KOPT-K1 (cell line): Measurements from ENCODE around the gene MYO7B.

ENCODE experiments used
- H3K27ac ChIP-seq: fragments of 200-600 bp; sonication (generic); 2 replicates; pipeline ENCODE4 v1.5.1; 2016; ENCODE audit warnings: antibody characterized with exemption, mild to moderate bottlenecking, low read depth, low read length; ENCODE audit not compliant: poor library complexity, severe bottlenecking
- H3K36me3 ChIP-seq: fragments of 200-600 bp; sonication (generic); 2 replicates; pipeline ENCODE4 v1.5.1; 2017; ENCODE audit warnings: antibody characterized with exemption, mild to moderate bottlenecking, low read length, moderate library complexity; ENCODE audit not compliant: insufficient read depth
- H3K9me3 ChIP-seq: fragments of 200-600 bp; sonication (generic); 2 replicates; pipeline ENCODE4 v1.5.1; 2017; ENCODE audit warnings: antibody characterized with exemption, low read length, mild to moderate bottlenecking; ENCODE audit not compliant: insufficient read depth, poor library complexity, severe bottlenecking

The MYO7B gene

GRCh38 chr2:127670055-127670956, 134.8 kb downstream of the MYO7B start:
- H3K36me3 ChIP-seq = no peaks in the 10 kb centered on the region
- H3K9me3 ChIP-seq = no peaks in the 10 kb centered on the region
- no peak overlapping the region for H3K27ac ChIP-seq

DNA sequence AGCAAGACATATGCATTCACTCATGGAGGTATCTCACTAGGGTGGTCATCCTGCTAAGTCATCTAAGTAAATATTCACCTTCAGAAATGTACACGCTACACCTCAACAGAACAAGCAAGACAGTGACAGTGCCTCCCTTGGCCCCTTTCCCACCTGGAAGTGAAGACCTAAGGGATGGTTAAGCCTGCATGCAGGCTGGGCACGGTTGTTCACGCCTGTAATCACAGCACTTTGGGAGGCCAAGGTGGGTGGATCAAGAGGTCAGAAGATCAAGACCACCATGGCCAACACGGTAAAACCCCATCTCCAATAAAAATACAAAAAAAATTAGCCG, 135.4 kb downstream of the MYO7B start:
- H3K36me3 ChIP-seq = no peaks in the 10 kb centered on the region
- H3K27ac ChIP-seq = no peak overlapping the region

DNA sequence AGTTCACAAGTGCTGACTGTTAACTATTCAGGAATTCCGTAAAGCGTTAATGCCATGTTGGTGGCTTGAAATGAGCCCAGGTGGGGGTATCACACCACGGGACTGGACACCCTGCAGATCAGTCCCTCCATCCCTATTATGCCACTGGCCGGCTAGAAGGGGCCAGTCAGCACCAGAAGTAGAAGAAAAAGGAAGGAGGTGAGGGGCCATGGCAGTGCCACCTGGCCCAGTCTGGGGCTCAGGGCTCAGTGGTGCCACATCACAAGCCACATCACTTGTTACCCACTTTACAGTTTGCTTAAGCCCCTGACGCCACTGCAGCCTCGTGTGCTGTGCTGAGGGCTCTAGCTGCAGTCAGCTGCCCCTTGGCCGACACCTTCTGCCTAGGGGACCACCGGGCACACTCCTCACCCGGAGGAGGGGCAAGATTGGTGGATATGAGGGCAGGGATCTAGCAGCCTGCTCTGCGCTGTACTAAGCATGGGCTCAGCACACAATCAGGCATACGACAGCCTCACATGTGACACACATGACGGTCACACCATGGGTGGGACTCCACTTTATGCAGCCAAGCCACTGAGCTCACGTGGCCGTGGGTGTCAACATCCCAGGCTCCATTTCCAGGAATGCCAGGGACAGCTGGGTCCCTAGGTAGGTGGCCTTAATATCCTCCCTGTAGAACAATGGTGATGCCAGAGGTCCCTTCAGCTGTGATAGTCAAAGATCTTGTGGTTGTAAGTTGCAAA, 136.2 kb downstream of the MYO7B start:
- Histone ChIP-seq H3K27ac (no peak overlapping the region), H3K36me3 (no peaks in the 10 kb centered on the region)

More for the DNA sequence above, 135.4 kb downstream of the MYO7B start:
- H3K9me3 ChIP-seq = no peaks in the 10 kb centered on the region

GRCh38 chr2:127672341-127673224, 137.1 kb downstream of the MYO7B start:
- no peak overlapping the region for H3K27ac ChIP-seq
- no peaks in the 10 kb centered on the region for H3K36me3 ChIP-seq
- no peaks in the 10 kb centered on the region for H3K9me3 ChIP-seq

More for the DNA sequence above, 136.2 kb downstream of the MYO7B start:
- no peaks in the 10 kb centered on the region for H3K9me3 ChIP-seq

DNA sequence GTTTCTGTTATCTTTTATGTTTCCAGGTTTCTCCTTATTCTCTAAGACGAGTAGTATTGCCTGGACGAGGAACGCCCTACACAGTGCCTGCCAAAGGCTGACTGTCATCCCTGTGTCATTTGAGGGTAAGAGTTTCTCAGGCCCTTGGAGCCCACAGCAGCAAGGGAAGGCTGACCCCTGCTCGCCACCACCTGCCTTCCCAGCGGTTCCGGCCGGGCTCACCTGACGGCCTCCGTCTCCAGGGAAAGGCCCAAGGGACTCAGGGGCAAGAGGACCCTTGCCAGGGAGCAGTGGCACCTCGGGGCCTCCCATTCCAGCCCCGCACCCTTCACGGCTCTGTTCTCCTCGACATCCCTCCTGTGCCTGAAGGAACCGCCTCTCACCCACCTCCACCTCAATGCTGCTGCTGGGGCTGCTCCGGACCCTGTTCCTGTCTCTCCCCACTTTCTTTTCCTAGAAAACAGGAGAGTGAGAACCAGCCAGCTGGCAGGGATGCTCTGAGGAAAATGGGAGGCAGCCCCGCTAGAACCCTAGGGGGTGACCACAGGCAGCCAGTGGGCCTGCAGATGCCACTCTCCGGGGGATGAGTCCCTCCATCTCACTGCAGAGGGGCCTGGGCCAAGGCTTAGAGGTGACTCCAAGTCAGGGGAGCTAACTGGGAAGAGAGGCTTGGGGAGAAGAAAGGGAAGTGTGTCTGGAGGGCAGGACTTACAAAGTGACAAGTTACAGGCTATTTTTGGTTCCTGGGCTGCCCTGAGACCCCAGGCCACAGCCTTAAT, 138.0 kb downstream of the MYO7B start:
- Histone ChIP-seq H3K36me3 (no peaks in the 10 kb centered on the region), H3K9me3 (no peaks in the 10 kb centered on the region), H3K27ac (no peak overlapping the region)

GRCh38 chr2:127674241-127675209, 139.0 kb downstream of the MYO7B start:
- Histone ChIP-seq H3K36me3 (no peaks in the 10 kb centered on the region), H3K27ac (no peak overlapping the region), H3K9me3 (no peaks in the 10 kb centered on the region)

DNA sequence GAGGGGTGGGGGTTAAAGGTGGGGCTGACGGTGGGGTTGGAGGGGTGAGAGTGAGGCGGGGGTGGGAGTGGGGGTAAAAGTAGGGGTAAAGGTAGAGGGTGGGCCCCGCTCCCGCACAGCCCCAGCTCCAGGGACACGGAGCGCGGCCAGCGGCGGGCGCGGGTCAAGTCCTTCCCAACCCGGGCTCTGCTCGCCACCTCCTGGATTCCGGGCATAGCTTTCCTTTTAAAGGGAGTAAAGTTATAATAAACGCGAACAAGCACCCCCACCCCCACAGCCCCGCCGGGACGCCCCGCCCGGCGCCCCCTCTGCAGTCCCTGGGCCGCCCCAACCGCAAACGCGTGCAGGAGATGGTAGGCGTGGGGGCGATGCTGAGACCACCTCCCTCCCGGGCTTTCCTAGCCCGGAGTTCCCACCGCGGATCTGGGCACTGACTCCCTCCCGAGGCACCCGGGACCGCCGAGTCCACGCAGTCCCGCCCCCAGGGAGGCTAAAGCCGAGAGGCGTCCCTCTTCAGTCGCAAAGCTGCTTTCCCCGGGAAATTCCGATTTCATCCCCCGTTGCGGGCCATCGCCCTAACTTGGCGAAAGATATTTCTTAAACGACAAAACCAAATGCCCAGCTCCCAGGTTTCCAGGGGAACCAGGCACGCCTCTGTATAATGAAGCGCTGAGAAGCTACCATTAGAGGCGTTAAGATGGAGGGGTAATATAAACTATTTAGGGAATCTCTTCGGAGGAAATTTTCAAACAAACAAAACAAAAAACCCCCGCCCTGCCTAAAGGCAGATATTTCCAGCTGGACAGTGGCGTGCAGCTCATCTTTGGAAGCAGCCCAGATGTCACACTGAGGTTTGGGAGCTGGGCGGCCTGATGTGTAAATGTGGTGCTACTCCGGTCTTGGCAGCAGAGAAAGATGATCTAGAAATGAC, 140.1 kb downstream of the MYO7B start, which contains the start of gene LIMS2:
TSS of gene LIMS2 (minus strand) at position 200 of the 931 bp plus-strand sequence. CDS start 506 bp downstream, outside the sequence.
- Histone ChIP-seq H3K27ac (no peak within 1 kb of the TSS), H3K36me3 (no peaks in the 10 kb centered on the region), H3K9me3 (no peaks in the 10 kb centered on the region)

DNA sequence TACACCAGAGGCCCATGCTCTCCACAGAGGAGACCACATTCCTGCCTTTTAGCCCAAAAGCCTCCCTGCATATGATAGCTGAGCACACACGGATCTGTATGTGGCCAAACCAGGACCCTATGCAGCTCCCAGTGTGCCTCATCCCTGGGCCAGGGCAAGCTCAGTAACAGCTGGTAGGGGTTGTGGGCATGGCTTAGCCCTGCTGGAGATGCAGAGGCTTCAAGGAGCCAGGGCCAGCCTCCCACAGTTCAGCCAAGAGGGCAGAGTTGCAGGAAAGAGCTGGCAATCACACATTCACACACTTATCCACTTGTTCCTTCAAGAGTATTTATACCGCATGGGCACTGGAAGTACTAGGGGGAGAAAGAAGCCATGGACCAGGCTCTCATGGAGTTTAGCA, 141.4 kb downstream of the MYO7B start:
- no peak overlapping the region for H3K27ac ChIP-seq
- no peaks in the 10 kb centered on the region for H3K36me3 ChIP-seq
- no peaks in the 10 kb centered on the region for H3K9me3 ChIP-seq

DNA sequence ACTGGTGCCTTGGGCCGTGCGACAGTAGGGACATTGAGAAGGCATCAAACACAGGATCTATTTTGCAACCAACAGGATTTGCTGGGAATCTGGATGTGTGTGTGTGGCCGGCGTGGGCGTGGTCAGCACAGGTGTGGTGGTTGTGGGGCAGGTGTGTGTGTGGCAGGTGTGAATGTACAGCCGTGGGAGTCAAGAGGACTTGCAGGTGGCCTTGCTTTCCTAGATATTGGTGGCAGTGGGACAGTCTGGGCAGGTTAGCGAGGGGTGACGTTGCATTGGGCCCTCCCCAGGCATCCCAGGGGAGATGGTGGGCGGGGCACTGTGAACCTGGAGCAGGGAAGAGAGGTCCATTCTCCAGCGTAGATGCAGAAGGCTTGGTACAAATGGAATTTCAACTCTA, 143.0 kb downstream of the MYO7B start:
- Histone ChIP-seq H3K36me3 (no peaks in the 10 kb centered on the region), H3K27ac (no peak overlapping the region), H3K9me3 (no peaks in the 10 kb centered on the region)

DNA sequence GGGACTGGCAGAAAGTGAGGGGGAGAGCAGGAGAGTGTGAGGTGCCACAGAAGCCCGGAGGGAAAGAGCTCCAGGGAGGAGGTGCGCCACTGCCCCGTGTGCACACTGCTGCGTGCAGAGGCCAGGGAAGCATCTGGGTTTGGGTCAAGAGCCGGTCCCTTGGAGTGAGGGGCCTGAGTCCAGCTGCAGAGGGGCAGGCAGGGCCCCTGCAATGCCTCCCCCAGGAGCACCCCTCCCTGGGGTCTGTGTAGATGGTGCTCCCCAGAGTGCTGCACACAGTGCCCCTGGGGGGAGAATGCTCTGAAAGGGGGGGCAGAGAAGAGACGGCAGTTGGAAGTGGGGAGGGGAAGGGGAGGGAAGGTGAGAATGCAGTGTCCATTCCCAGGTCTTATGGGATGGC, 143.5 kb downstream of the MYO7B start:
- no peaks in the 10 kb centered on the region for H3K9me3 ChIP-seq

DNA sequence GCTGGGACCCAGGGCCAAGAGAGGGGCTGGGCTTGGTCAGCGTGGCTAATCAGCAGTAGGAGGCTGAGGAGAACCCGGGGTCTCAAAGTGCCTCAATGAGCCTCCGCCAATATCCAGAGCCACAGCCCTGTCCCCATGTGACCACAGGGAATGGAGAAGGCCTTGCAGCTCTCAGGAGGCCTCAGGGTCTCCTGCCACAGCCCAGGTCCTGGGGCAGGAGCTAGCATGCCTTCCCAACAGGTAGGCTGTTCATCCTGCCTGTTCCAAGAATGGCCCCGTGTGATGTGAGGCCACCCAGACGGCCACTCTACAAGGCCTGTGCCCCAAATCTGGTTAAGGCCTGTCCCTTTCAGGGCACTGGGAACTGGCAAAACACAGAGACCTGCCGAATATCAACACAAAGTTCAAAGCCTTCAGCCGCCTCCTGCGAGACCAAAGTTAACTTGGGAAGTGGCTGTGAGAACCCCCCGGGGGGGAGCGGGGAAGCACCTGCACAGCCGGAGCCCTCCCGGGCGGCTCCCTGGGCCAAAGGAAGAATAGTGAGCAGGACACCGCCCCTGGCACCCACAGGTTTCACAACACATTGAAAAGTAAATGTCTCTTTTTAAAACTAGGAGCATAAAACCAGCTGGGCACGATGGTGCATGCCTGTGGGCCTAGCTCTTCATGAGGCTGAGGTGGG, 144.3 kb downstream of the MYO7B start:
- no peaks in the 10 kb centered on the region for H3K36me3 ChIP-seq
- H3K9me3 ChIP-seq = no peaks in the 10 kb centered on the region
- H3K27ac ChIP-seq = peak overlapping the region; percentile 43

More for the DNA sequence above, 143.5 kb downstream of the MYO7B start:
- peak overlapping the region; percentile 43 for H3K27ac ChIP-seq
- no peaks in the 10 kb centered on the region for H3K36me3 ChIP-seq

GRCh38 chr2:127680706-127681287, 145.3 kb downstream of the MYO7B start:
- Histone ChIP-seq H3K9me3 (no peaks in the 10 kb centered on the region), H3K36me3 (no peaks in the 10 kb centered on the region), H3K27ac (no peak overlapping the region)
